LNCAP (cell line): ENCODE results near the gene DSCAML1.

ENCODE experiments used
- CTCF ChIP-seq: fragments of 450-650 bp; IDR thresholded peaks from 2 replicates; pipeline ENCODE4 v1.5.1; 2017; ENCODE audit warnings: mild to moderate bottlenecking

Gene DSCAML1

GRCh38 chr11:117478126-117478860 is 318.7 kb downstream of the DSCAML1 start:
- TF ChIP-seq CTCF, result no peak

- no peak for TF ChIP-seq CTCF
Observed at GRCh38 chr11:117477721-117478120, 319.3 kb downstream of the DSCAML1 start.

- no peak for TF ChIP-seq CTCF
Observed at GRCh38 chr11:117476531-117477142, 320.4 kb downstream of the DSCAML1 start.

GRCh38 chr11:117475716-117476530 is 321.1 kb downstream of the DSCAML1 start:
- TF ChIP-seq CTCF, result no peak

- no peak for TF ChIP-seq CTCF
Observed at GRCh38 chr11:117473481-117474091, 323.4 kb downstream of the DSCAML1 start.

GRCh38 chr11:117471776-117472175 is 325.2 kb downstream of the DSCAML1 start:
- no peak for TF ChIP-seq CTCF

- TF ChIP-seq CTCF, result no peak
Observed at GRCh38 chr11:117470576-117470975, 326.4 kb downstream of the DSCAML1 start.
